ENCODE results near the gene TP53AIP1. TPM values are rescaled to one million over a fixed set of nuclear protein-coding genes. Genes with fewer than 3 reads are reported as not detected.

TP53AIP1 gene
- total and polyA plus RNA-seq, 10 of the 15 experiments (the other 5 are each of a cell fraction or from before 2014, with no cell fraction given), result 0.01 TPM; not detected in 9

DNA sequence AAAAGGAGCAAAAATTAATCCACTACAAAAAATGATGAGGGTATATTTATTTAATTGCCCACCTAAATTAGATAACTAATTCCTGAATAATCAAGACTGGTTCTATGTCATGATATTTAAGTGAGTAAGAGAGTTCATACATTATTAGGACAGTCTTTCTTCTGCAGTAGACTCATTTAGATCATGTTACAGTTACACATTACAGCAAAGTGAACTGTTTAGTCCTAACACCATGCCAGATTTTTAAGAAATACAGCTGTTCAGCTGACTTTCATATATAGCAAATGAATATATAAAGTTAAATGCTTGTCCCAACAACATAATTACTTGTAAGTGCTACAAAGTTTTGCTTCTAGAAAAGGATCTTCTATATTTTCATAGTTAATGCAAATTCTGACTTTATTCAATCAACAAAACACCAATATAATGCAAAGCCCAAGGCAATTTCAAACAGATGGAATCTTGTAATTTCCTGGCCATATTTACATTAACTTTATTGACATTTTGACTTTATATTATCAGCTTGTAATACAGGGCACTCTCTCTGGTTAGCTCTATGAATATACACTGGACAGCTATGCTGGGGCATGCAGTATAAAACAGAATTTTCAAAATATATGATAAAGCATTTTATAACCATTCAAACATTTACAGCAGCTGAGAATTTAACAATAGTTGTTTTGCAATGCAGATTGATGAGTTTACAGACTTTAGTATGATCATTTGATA is 45.7 kb upstream of the TP53AIP1 start:
- no TSS peak for BruUV-seq (replicated peaks)
- Histone ChIP-seq H3K36me3 (ENCODE audit: control insufficient read depth in 2 of 2, insufficient read depth in 2 of 2, low read length in 1 of 2) (no peaks in the 10 kb centered on the region), H3K4me1 (ENCODE audit: control insufficient read depth, insufficient read depth, low read length) (no peaks in the 10 kb centered on the region), H3K27me3 (replicated peaks in 1 of 2; ENCODE audit: control insufficient read depth in 2 of 2, insufficient read depth in 2 of 2, low read length in 1 of 2) (no peaks in the 10 kb centered on the region), H3K9me3 (replicated peaks; ENCODE audit: control insufficient read depth, insufficient read depth, low read length) (no peaks in the 10 kb centered on the region), H3K4me3 (no peak overlapping the region), H4K20me1 (ENCODE audit: control insufficient read depth, insufficient read depth) (no peaks in the 10 kb centered on the region), H3K27ac (ENCODE audit: control insufficient read depth, insufficient read depth) (no peak overlapping the region), H3K9ac (ENCODE audit: control insufficient read depth, insufficient read depth, low read length) (no peak overlapping the region), H3K4me2 (ENCODE audit: control insufficient read depth, insufficient read depth) (no peak overlapping the region), H2AFZ (ENCODE audit: control insufficient read depth, low read depth, low read length) (no peak overlapping the region), H3K79me2 (ENCODE audit: control insufficient read depth, insufficient read depth, low read length) (no peaks in the 10 kb centered on the region)
- ChIA-PET RAD21 (ENCODE audit: unreplicated experiment) (interaction anchor here (0.7 kb wide), 1 partner anchor 306 kb away, joined by 3 read pairs; no protein-coding TSS in a partner anchor), CTCF (interaction anchor here (0.7 kb wide), 1 partner anchor 104 kb away, joined by 4 read pairs; no protein-coding TSS in a partner anchor), POLR2A (no interaction called here), SMC1A (ENCODE audit: uncharacterized antibody, unreplicated experiment) (interaction anchor here (0.7 kb wide), 1 partner anchor 105 kb away, joined by 3 read pairs; no protein-coding TSS in a partner anchor)
- in situ Hi-C loops (cut with MboI) (no loop called here), intact Hi-C loops (cut with micrococcal nuclease; ENCODE audit: unreplicated experiment) (no loop called here)
- DNase-seq (ENCODE audit: low read depth, low spot score) (no peak), FAIRE-seq (no peak), ATAC-seq (no peak)
- no peak for TF ChIP-seq RFX5 (IDR thresholded peaks at IDR 0.05; ENCODE audit: low read depth, low read length)
- TF ChIP-seq BACH1 (IDR thresholded peaks at IDR 0.05; ENCODE audit: borderline replicate concordance), result no peak
- TF ChIP-seq ASH2L (IDR thresholded peaks at IDR 0.05; ENCODE audit: borderline replicate concordance, low read depth), result no peak
- TF ChIP-seq, protein P1, sequence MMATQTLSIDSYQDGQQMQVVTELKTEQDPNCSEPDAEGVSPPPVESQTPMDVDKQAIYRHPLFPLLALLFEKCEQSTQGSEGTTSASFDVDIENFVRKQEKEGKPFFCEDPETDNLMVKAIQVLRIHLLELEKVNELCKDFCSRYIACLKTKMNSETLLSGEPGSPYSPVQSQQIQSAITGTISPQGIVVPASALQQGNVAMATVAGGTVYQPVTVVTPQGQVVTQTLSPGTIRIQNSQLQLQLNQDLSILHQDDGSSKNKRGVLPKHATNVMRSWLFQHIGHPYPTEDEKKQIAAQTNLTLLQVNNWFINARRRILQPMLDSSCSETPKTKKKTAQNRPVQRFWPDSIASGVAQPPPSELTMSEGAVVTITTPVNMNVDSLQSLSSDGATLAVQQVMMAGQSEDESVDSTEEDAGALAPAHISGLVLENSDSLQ (IDR thresholded peaks at IDR 0.05), result no peak
- TF ChIP-seq, protein P2, sequence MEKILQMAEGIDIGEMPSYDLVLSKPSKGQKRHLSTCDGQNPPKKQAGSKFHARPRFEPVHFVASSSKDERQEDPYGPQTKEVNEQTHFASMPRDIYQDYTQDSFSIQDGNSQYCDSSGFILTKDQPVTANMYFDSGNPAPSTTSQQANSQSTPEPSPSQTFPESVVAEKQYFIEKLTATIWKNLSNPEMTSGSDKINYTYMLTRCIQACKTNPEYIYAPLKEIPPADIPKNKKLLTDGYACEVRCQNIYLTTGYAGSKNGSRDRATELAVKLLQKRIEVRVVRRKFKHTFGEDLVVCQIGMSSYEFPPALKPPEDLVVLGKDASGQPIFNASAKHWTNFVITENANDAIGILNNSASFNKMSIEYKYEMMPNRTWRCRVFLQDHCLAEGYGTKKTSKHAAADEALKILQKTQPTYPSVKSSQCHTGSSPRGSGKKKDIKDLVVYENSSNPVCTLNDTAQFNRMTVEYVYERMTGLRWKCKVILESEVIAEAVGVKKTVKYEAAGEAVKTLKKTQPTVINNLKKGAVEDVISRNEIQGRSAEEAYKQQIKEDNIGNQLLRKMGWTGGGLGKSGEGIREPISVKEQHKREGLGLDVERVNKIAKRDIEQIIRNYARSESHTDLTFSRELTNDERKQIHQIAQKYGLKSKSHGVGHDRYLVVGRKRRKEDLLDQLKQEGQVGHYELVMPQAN (conservative IDR thresholded peaks at IDR 0.05), result no peak
- TF ChIP-seq SMAD5 (IDR thresholded peaks at IDR 0.05; ENCODE audit: low read depth), result no peak

Data from GM12878 (cell line).